Esophagus squamous epithelium (tissue), 5 donors: ENCODE measurements around the gene RRBP1. TPM values are rescaled to one million over a fixed set of nuclear protein-coding genes. Genes with fewer than 3 reads are reported as not detected.
A peak's percentile ranks its signal among the peaks of the same experiment; 100 is the strongest.

Experiments
- DNase-seq: peaks from one replicate; lab custom pipeline; 2025; lab: John Stamatoyannopoulos, UW
- H3K27ac ChIP-seq, 4 donors: fragments of 200-600 bp; sonication (generic); one replicate each; pipeline ENCODE4 v1.5.1; 2016 to 2019; ENCODE audit warnings: mild to moderate bottlenecking in 1 of 4
- H3K27me3 ChIP-seq, 4 donors: fragments of 200-600 bp; sonication (generic); 1 replicate in 3 of 4; 2 replicates in 1 of 4; pipeline versions ENCODE4 v1.5.1 to v1.6.0; 2017 to 2021; ENCODE audit warnings: antibody characterized with exemption in 1 of 4
- H3K36me3 ChIP-seq, 3 donors: fragments of 200-600 bp; sonication (generic); one replicate each; pipeline ENCODE4 v1.5.1; 2016 to 2019
- H3K4me1 ChIP-seq, 3 donors: fragments of 200-600 bp; sonication (generic); one replicate each; pipeline ENCODE4 v1.5.1; 2017 to 2019
- H3K4me3 ChIP-seq, 4 donors: fragments of 200-600 bp; sonication (generic); 1 replicate in 3 of 4; 2 replicates in 1 of 4; pipeline ENCODE4 v1.5.1; 2016 to 2019; ENCODE audit warnings: mild to moderate bottlenecking in 2 of 4, moderate library complexity in 1 of 4
- H3K9me3 ChIP-seq, 3 donors: fragments of 200-600 bp; sonication (generic); one replicate each; pipeline ENCODE4 v1.5.1; 2016 to 2019
- CTCF ChIP-seq, 6 experiments: fragments of 450-650 bp in 4 of 6; fragments of 200-600 bp in 2 of 6; sonication (generic) in 2 of 6; IDR thresholded peaks; one replicate each; pipeline ENCODE4 v1.5.1; 2016 to 2019; ENCODE audit warnings: antibody characterized with exemption in 6 of 6, mild to moderate bottlenecking in 4 of 6, moderate library complexity in 4 of 6
- POLR2A ChIP-seq, 4 donors: fragments of 450-650 bp; IDR thresholded peaks; one replicate each; pipeline ENCODE4 v1.6.1; 2017; ENCODE audit warnings: antibody characterized with exemption in 4 of 4, mild to moderate bottlenecking in 4 of 4, moderate library complexity in 3 of 4
- WGBS, 2 donors: methylation state at CpG; one replicate each; pipeline ENCODE4 v1.1.5; 2018; 5-methylcytosine and 5-hydroxymethylcytosine counted together
- intact Hi-C: fragments of 100-400 bp; cut with DNase I; formaldehyde crosslinking; loops from one replicate; pipeline ENCODE4 v1.15.0; 2022
- total RNA-seq, 4 donors: library from RNA; depleted of rRNA; stranded (reverse); fragments of >200 nt; gene quantifications; one replicate each; pipeline ENCODE4 v1.1.0, GENCODE V29; 2016
- donor health status: DM: yes; HTN: yes; CAD: no.

Gene RRBP1
- total RNA-seq, 4 donors from 2014 or later: 61.4 to 128 (median 72.7) TPM

GRCh38 chr20:17629678-17630089 is 52.4 kb downstream of the RRBP1 start:
- H3K27ac ChIP-seq: no peak overlapping the region
- TF ChIP-seq POLR2A (IDR thresholded peaks at IDR 0.05): no peak
- TF ChIP-seq CTCF (IDR thresholded peaks at IDR 0.05): no peak
- peaks cover 51 to 100% (median 52%) of the 10 kb centered on the region in 3 donors for H3K36me3 ChIP-seq
- 98 to 100% methylated on average over 3 to 6 of the region's 21 CpGs for WGBS, 2 donors
- H3K27me3 ChIP-seq: no peaks in the 10 kb centered on the region
- H3K4me1 ChIP-seq: peaks cover 0 to 9% (median 9%) of the 10 kb centered on the region in 3 donors
- intact Hi-C loops: loop anchor here (10.0 kb wide), 1 partner anchor 95 kb away; no protein-coding TSS in a partner anchor
- H3K9me3 ChIP-seq: no peaks in the 10 kb centered on the region
- no peak overlapping the region for H3K4me3 ChIP-seq
- no peak for DNase-seq

- H3K4me1 ChIP-seq: peaks cover 0 to 3% (median 3%) of the 10 kb centered on the region in 3 donors
- H3K27me3 ChIP-seq: no peaks in the 10 kb centered on the region
- peaks cover 55 to 100% (median 57%) of the 10 kb centered on the region in 3 donors for H3K36me3 ChIP-seq
- H3K27ac ChIP-seq: no peak overlapping the region
- TF ChIP-seq POLR2A (IDR thresholded peaks at IDR 0.05) (no peak), CTCF (IDR thresholded peaks at IDR 0.05) (no peak)
- intact Hi-C loops: no loop called here
- 100% methylated on average over 1 of the region's 8 CpGs; no CpG with 5 or more reads in 1 of the 2 donors for WGBS, 2 donors
- DNase-seq: no peak
- H3K4me3 ChIP-seq: no peak overlapping the region
- no peaks in the 10 kb centered on the region for H3K9me3 ChIP-seq
Measured at GRCh38 chr20:17629025-17629424, 53.0 kb downstream of the RRBP1 start.

GRCh38 chr20:17628101-17628841 is 53.8 kb downstream of the RRBP1 start:
- intact Hi-C loops: no loop called here
- WGBS, 2 donors: 87 to 91% methylated on average over 14 to 16 of the region's 18 CpGs
- Histone ChIP-seq H3K36me3 (peaks cover 49 to 100% (median 56%) of the 10 kb centered on the region in 3 donors), H3K27me3 (no peaks in the 10 kb centered on the region), H3K9me3 (no peaks in the 10 kb centered on the region), H3K4me1 (no peaks in the 10 kb centered on the region), H3K4me3 (no peak overlapping the region), H3K27ac (no peak overlapping the region)
- DNase-seq: no peak
- no peak for TF ChIP-seq POLR2A (IDR thresholded peaks at IDR 0.05)
- no peak for TF ChIP-seq CTCF (IDR thresholded peaks at IDR 0.05)

- H3K4me3 ChIP-seq: no peak overlapping the region
- H3K9me3 ChIP-seq: no peaks in the 10 kb centered on the region
- intact Hi-C loops: no loop called here
- peaks cover 47 to 100% (median 56%) of the 10 kb centered on the region in 3 donors for H3K36me3 ChIP-seq
- H3K4me1 ChIP-seq: no peaks in the 10 kb centered on the region
- 69 to 80% methylated on average over 9 of the region's 27 CpGs for WGBS, 2 donors
- peak overlapping the region in 1 of 4 donors; percentile 60 for H3K27ac ChIP-seq
- TF ChIP-seq CTCF (IDR thresholded peaks at IDR 0.05): no peak
- no peak for TF ChIP-seq POLR2A (IDR thresholded peaks at IDR 0.05)
- no peaks in the 10 kb centered on the region for H3K27me3 ChIP-seq
- no peak for DNase-seq
Measured at GRCh38 chr20:17627101-17627955, 54.7 kb downstream of the RRBP1 start.
